Tibial nerve (tissue), 4 donors: ENCODE results near the gene FNIP2. TPM values are rescaled to one million over a fixed set of nuclear protein-coding genes. Genes with fewer than 3 reads are reported as not detected.
A peak's percentile ranks its signal among the peaks of the same experiment; 100 is the strongest.

Experiments used
- DNase-seq, 2 donors: peaks; one replicate each; pipeline ENCODE4 v3.0.0-alpha.2; 2019; ENCODE audit warnings: low spot score in 2 of 2
- H3K27ac ChIP-seq, 4 donors: fragments of 200-600 bp; sonication (generic) in 3 of 4; one replicate each; pipeline ENCODE4 v1.5.1; 2017 to 2019; ENCODE audit warnings: mild to moderate bottlenecking in 1 of 4
- H3K27me3 ChIP-seq, 2 donors: fragments of 200-600 bp; sonication (generic) in 1 of 2; one replicate each; pipeline versions ENCODE4 v1.5.1 to v1.6.0; 2017 to 2019
- H3K36me3 ChIP-seq, 3 donors: fragments of 200-600 bp; sonication (generic); one replicate each; pipeline ENCODE4 v1.5.1; 2018 to 2019
- H3K4me1 ChIP-seq, 4 donors: fragments of 200-600 bp; sonication (generic) in 3 of 4; one replicate each; pipeline ENCODE4 v1.5.1; 2017 to 2019
- H3K4me3 ChIP-seq, 4 donors: fragments of 200-600 bp; sonication (generic) in 3 of 4; one replicate each; pipeline ENCODE4 v1.5.1; 2017 to 2019; ENCODE audit warnings: mild to moderate bottlenecking in 1 of 4, moderate library complexity in 1 of 4
- H3K9me3 ChIP-seq, 4 donors: fragments of 200-600 bp; sonication (generic) in 3 of 4; one replicate each; pipeline ENCODE4 v1.5.1; 2017 to 2019
- CTCF ChIP-seq, 5 experiments: fragments of 200-600 bp in 3 of 5; fragments of 450-650 bp in 2 of 5; sonication (generic) in 3 of 5; IDR thresholded peaks; one replicate each; pipeline ENCODE4 v1.5.1; 2016 to 2019; ENCODE audit warnings: antibody characterized with exemption in 5 of 5, mild to moderate bottlenecking in 3 of 5, moderate library complexity in 2 of 5
- EP300 ChIP-seq, 2 donors: sonication (generic); formaldehyde crosslinking; IDR thresholded peaks; one replicate each; pipeline ENCODE4 v1.6.1; 2017; ENCODE audit warnings: antibody characterized with exemption in 2 of 2, mild to moderate bottlenecking in 1 of 2
- POLR2A ChIP-seq, 2 donors: fragments of 450-650 bp; IDR thresholded peaks; one replicate each; pipeline ENCODE4 v1.6.1; 2017; ENCODE audit warnings: antibody characterized with exemption in 2 of 2, mild to moderate bottlenecking in 2 of 2, moderate library complexity in 2 of 2
- WGBS, 2 donors: methylation state at CpG; one replicate each; pipeline ENCODE4 v1.1.5; 2018; 5-methylcytosine and 5-hydroxymethylcytosine counted together
- total RNA-seq, 4 donors: library from RNA; depleted of rRNA; stranded (reverse); fragments of >200 nt; gene quantifications; one replicate each; pipeline ENCODE4 v1.1.0, GENCODE V29; 2016

The FNIP2 gene
- total RNA-seq, 4 donors from 2014 or later, result 61.5 to 74.3 (median 69.3) TPM

DNA sequence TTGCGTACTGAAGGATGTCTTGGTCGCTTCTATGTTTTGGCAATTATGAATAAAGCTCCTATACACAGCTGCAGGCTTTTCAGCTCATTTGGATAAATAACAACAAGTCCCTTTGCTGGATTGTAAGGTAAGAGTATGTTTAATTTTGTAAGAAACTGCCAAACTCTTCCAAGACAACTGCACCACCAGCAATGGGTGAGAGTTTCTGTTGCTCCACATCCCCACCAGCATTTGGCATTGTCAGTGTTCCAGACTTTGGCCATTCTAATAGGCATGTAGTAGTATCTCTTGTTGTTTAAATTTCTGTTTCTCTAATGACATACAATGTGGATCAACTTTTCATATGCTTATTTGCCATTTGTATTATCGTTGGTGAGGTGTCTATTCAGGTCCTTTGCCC, 44.3 kb downstream of the FNIP2 start:
- Histone ChIP-seq H3K36me3 (no peaks in the 10 kb centered on the region), H3K9me3 (no peaks in the 10 kb centered on the region), H3K27ac (peak overlapping the region in 3 of 4 donors; percentile 18 to 83 (median 80)), H3K27me3 (no peaks in the 10 kb centered on the region), H3K4me3 (no peak overlapping the region), H3K4me1 (peaks cover 0 to 77% (median 24%) of the 10 kb centered on the region in 4 donors)
- TF ChIP-seq POLR2A (IDR thresholded peaks at IDR 0.05) (no peak), CTCF (IDR thresholded peaks at IDR 0.05) (no peak), EP300 (IDR thresholded peaks at IDR 0.05) (no peak)
- 95 to 99% methylated on average over 3 of the region's 3 CpGs for WGBS, 2 donors
- no peak for DNase-seq

DNA sequence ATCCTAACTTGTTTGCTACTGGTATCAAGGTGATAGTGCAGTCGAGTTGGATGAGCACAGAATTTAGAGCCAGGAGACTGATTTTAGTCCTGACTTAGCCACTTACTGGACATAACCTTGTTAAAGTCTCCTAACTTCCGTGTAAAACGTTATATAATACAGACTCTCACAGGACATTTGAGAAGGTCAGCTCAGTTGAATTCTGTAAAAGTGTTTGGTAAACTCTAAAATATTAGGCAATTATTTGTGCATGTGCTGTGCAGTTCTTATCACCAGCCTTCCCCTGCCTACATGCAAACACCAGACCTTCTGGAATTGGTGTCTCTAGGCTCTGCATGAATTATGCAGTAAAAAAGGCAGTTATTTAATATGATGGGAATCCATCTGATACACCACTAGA, 45.4 kb downstream of the FNIP2 start:
- H3K36me3 ChIP-seq, result no peaks in the 10 kb centered on the region
- DNase-seq, result no peak
- peaks cover 0 to 80% (median 27%) of the 10 kb centered on the region in 4 donors for H3K4me1 ChIP-seq
- peak overlapping the region in 2 of 4 donors; percentile 43 to 51 for H3K27ac ChIP-seq
- TF ChIP-seq EP300 (IDR thresholded peaks at IDR 0.05) (no peak), POLR2A (IDR thresholded peaks at IDR 0.05) (no peak), CTCF (IDR thresholded peaks at IDR 0.05) (no peak)
- whole genome bisulfite sequencing, 2 donors, result 53 to 62% methylated on average over 3 of the region's 3 CpGs
- no peaks in the 10 kb centered on the region for H3K9me3 ChIP-seq
- H3K27me3 ChIP-seq, result no peaks in the 10 kb centered on the region
- no peak overlapping the region for H3K4me3 ChIP-seq

DNA sequence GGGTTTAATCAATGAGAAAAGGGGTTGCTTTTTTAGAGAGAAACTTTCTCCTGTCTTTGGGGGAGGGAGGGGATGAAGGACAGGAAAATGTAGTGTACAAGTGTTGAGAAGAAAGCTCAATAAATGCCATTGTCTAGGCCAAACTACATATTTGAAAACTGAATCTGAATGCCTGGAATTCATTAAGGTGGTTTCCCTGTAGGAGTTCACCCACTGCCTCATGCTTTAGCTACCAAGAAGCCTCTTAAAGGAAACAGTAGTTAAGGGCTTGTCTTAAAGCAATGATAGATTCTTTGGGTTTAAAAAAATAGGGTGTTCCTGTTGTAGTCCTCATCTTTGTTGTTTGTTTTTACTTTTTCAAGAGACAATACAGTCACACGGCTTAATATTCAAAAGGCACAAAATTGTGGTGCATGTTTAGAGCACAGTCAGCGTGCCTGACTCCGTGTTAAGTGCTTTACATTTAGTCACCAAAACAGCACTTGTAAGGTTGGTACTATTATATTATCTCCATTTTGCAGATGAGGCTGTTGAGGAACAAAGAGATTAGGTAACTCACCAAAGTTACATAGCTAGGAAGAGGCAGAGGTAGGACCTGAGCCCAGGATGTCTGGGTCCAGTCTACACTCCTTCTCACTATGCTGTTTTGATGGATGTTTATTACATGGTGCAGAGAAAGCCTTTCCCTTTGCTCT, 46.0 kb downstream of the FNIP2 start:
- Histone ChIP-seq H3K36me3 (no peaks in the 10 kb centered on the region), H3K4me1 (peaks cover 0 to 80% (median 27%) of the 10 kb centered on the region in 4 donors), H3K27ac (peak overlapping the region in 2 of 4 donors; percentile 43 to 51), H3K4me3 (no peak overlapping the region), H3K27me3 (no peaks in the 10 kb centered on the region), H3K9me3 (no peaks in the 10 kb centered on the region)
- WGBS, 2 donors, result 71 to 77% methylated on average over 3 of the region's 3 CpGs
- TF ChIP-seq POLR2A (IDR thresholded peaks at IDR 0.05) (no peak), CTCF (IDR thresholded peaks at IDR 0.05) (no peak), EP300 (IDR thresholded peaks at IDR 0.05) (no peak)
- no peak for DNase-seq

GRCh38 chr4:158816955-158817354, 48.1 kb downstream of the FNIP2 start:
- Histone ChIP-seq H3K36me3 (no peaks in the 10 kb centered on the region), H3K4me3 (no peak overlapping the region), H3K9me3 (no peaks in the 10 kb centered on the region), H3K27ac (no peak overlapping the region), H3K27me3 (no peaks in the 10 kb centered on the region), H3K4me1 (peaks cover 0 to 80% (median 27%) of the 10 kb centered on the region in 4 donors)
- DNase-seq, result no peak
- 83 to 84% methylated on average over 1 of the region's 1 CpG for WGBS, 2 donors
- TF ChIP-seq EP300 (IDR thresholded peaks at IDR 0.05) (no peak), CTCF (IDR thresholded peaks at IDR 0.05) (no peak), POLR2A (IDR thresholded peaks at IDR 0.05) (no peak)

- DNase-seq, result no peak
- H3K4me3 ChIP-seq, result no peak overlapping the region
- H3K36me3 ChIP-seq, result no peaks in the 10 kb centered on the region
- 83 to 86% methylated on average over 10 of the region's 10 CpGs for WGBS, 2 donors
- no peaks in the 10 kb centered on the region for H3K9me3 ChIP-seq
- H3K4me1 ChIP-seq, result peaks cover 0 to 74% (median 27%) of the 10 kb centered on the region in 4 donors
- H3K27ac ChIP-seq, result peak overlapping the region in 2 of 4 donors; percentile 45 to 61
- no peaks in the 10 kb centered on the region for H3K27me3 ChIP-seq
- TF ChIP-seq CTCF (IDR thresholded peaks at IDR 0.05), result no peak
- TF ChIP-seq POLR2A (IDR thresholded peaks at IDR 0.05), result no peak
- TF ChIP-seq EP300 (IDR thresholded peaks at IDR 0.05), result peak; percentile 48 to 61
Observed at GRCh38 chr4:158817562-158818296, 48.9 kb downstream of the FNIP2 start.
